NOMO-1 treated with dmso at 0.1 percent for 144 hours (cell line): Measurements from ENCODE around the gene C11orf97.
"Not testable (repeated sequence)": the region's sequence is repeated elsewhere in the genome, so short reads cannot be mapped to it uniquely, and the experiment has no call there.

Source experiments
- DNase-seq: peaks from one replicate; lab custom pipeline; 2025; ENCODE audit not compliant: unreplicated experiment; lab: John Stamatoyannopoulos, UW

C11orf97 gene

GRCh38 chr11:94511932-94512781 lies at the start of gene C11orf97:
Gene C11orf97 (plus strand): TSS chr11:94512461. CDS start chr11:94512529, 68 bp downstream.
- DNase-seq: no peak

GRCh38 chr11:94469416-94469815 lies 42.8 kb upstream of the C11orf97 start:
- DNase-seq: no peak

- peak; percentile 79 for DNase-seq
Observed at GRCh38 chr11:94472916-94473799, 39.1 kb upstream of the C11orf97 start.

- DNase-seq: no peak
Observed at GRCh38 chr11:94477624-94478023, 34.6 kb upstream of the C11orf97 start.

GRCh38 chr11:94481342-94481741 lies 30.9 kb upstream of the C11orf97 start:
- no peak for DNase-seq

- DNase-seq: no peak
Observed at GRCh38 chr11:94486068-94486467, 26.2 kb upstream of the C11orf97 start.

GRCh38 chr11:94493281-94494125 lies 18.8 kb upstream of the C11orf97 start, which contains the start of the genes ANKRD49 and MRE11:
Gene ANKRD49 (plus strand): TSS chr11:94493984. CDS start chr11:94496694, 2,710 bp downstream.
Gene MRE11 (minus strand): TSS chr11:94493844. CDS start chr11:94492801, 1,043 bp downstream.
- peak; percentile 92 for DNase-seq

- DNase-seq: no peak
Observed at GRCh38 chr11:94494126-94494680, 18.1 kb upstream of the C11orf97 start.

- DNase-seq: no peak
Observed at GRCh38 chr11:94500181-94500580, 12.1 kb upstream of the C11orf97 start.

- no peak for DNase-seq
Observed at GRCh38 chr11:94501522-94501921, 10.7 kb upstream of the C11orf97 start.

- no peak for DNase-seq
Observed at GRCh38 chr11:94504689-94505293, 7.5 kb upstream of the C11orf97 start.

- DNase-seq: not testable (repeated sequence)
Observed at GRCh38 chr11:94506513-94506912, 5.7 kb upstream of the C11orf97 start.

- peak; percentile 68 for DNase-seq
Observed at GRCh38 chr11:94507485-94507884, 4.8 kb upstream of the C11orf97 start.

- no peak for DNase-seq
Observed at GRCh38 chr11:94513091-94513490, 830 bp downstream of the C11orf97 start.

- no peak for DNase-seq
Observed at GRCh38 chr11:94515398-94515797, 3.1 kb downstream of the C11orf97 start.

GRCh38 chr11:94516725-94517124 lies 4.5 kb downstream of the C11orf97 start:
- DNase-seq: no peak

- no peak for DNase-seq
Observed at GRCh38 chr11:94518300-94518699, 6.0 kb downstream of the C11orf97 start.

GRCh38 chr11:94519478-94520084 lies 7.3 kb downstream of the C11orf97 start:
- peak; percentile 16 for DNase-seq

- no peak for DNase-seq
Observed at GRCh38 chr11:94521684-94522083, 9.4 kb downstream of the C11orf97 start.

- no peak for DNase-seq
Observed at GRCh38 chr11:94524341-94524740, 12.1 kb downstream of the C11orf97 start.
